Activated CD4-positive, alpha-beta T cell treated with anti-CD3 and anti-CD28 coated beads, Interleukin-2, amount 50 U/mL, for 24 hours (primary cell): ENCODE data around the gene TOR2A.

ENCODE experiments used
- DNase-seq, 2 donors: peaks; one replicate each; pipeline ENCODE4 v3.0.0-alpha.2; 2020; ENCODE audit warnings: low read depth in 1 of 2, low spot score in 1 of 2

TOR2A gene

DNA sequence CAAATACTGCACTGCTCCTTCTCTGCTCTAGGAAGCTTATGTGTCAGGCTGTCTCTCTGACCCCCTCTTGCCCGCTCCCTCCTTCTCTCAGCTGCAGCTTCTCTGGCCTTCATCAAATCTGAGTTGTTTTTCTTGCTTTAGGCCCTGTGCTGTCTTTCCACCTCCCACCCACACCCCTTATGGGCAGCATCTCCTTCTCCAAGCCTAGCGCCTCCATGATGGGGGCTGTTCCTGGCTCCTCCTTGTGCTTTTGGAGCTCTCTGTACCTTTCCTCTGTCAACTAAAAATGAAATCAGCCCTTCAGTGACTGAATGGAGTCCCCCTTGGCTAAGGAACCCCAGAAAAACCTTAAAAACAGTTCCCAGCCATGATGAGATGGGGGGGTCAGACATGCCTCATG lies 35.0 kb downstream of the TOR2A start:
- DNase-seq, result no peak

GRCh38 chr9:127698985-127699670 lies 36.0 kb downstream of the TOR2A start:
- peak; percentile 63 to 86 for DNase-seq

- no peak for DNase-seq
Measured at GRCh38 chr9:127698386-127698785, 36.7 kb downstream of the TOR2A start.

GRCh38 chr9:127697575-127697974 lies 37.5 kb downstream of the TOR2A start:
- DNase-seq, result no peak

GRCh38 chr9:127694890-127695720 lies 40.0 kb downstream of the TOR2A start:
- no peak for DNase-seq

- no peak for DNase-seq
Measured at GRCh38 chr9:127693697-127694096, 41.4 kb downstream of the TOR2A start.

DNA sequence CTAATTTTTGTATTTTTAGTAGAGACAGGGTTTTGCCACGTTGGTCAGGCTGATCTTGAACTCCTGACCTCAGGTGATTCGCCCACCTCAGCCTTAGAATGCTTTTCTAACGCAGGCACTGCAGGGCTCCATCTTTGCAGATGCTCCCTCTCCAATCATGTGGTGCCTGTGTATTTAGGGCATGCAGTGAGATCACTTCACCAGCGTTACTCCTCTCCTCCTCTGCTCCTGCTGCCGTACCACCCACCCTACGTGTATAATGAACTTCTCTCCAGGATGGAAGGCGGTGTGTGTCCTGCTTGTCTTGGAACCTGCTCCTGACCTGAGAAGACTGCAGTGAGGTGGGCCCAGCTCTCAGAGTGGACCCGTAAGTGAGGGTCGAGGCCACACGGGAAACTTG lies 42.0 kb downstream of the TOR2A start:
- DNase-seq, result no peak

- no peak for DNase-seq
Measured at GRCh38 chr9:127692071-127692470, 43.0 kb downstream of the TOR2A start.

DNA sequence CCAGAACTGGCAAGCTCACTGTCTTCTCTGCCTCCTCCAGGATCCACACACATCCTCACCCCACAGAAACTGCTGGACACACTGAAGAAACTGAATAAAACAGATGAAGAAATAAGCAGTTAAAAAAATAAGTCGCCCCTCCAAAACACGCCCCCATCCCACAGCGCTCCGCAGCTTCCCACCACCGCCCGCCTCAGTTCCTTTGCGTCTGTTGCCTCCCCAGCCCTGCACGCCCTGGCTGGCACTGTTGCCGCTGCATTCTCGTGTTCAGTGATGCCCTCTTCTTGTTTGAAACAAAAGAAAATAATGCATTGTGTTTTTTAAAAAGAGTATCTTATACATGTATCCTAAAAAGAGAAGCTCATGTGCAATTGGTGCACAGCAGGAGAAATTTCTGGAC lies 44.4 kb downstream of the TOR2A start:
- DNase-seq, result no peak

DNA sequence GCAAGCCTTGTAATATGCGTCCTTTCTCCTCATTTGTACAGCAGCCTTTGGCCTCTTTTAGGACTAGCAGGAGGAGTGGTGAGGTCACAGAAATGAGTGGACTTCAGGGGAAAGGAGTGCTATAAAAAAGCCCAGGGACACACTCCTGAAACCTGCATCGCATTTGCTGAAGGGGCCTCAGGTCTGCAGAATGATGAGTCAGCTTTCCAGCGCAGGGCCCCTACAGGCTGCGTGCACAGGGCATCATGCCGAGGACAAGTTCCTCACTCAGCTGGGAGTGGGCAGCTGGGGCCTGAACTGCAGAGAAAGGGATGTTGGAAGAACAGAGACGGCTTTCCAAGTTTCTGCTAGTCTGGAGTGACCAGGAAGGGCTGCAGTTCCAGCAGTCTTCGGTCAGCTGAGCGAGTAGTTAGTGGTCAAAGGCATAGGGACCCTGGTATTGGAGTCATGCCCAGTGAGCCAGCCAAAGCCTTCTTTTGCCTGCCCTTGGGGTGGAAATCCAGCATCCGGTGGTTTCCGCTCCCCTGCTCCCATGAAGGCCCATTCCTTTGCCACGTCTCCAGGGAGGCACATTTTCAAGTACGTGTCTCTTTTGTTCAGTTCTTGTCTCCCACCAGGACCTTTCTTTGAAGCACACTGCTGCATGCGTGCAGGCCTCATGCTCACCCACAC lies 45.6 kb downstream of the TOR2A start:
- no peak for DNase-seq

DNA sequence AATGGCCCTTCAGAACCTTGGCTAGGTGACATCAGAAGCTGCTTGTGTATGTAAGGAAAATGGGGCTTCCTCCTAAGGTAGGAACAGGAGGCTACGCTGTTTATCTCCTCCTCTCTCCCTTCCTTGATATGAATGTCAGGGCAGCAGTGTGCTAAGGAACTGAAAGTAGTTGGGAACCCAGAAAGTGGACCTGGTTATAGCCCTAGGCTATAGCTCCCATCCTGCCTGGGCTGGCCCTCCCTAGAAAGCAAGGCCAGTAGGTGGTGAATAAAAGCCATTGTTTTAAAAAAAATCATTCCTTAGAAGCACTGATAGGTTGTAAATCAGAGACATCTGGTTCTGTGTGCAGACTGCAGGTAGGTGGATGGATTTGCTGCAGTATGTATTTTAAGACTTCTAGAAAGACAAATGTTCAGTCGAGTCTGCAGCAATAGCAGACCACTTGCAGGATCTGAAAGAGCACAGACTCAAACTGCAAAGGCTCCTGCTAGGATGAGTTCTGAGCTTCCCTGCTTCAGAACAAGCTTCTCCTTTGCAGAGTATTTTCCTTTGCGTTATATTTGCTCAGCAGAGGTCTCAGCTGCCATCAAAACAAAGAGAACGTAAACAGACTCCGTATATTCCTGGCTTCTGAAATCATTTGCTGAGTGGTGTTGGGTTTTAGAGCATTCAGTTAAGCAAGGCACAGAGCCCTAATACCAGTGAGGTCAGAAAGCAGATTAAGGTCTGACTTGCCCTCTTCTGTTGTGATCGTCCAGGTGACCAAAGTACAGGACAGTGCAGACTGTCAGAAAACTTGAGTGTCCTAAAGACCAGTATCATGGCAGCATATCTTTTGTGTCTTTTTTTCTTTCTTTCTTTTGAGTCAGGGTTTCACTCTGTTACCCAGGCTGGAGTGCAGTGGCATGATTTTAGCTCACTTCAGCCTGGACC lies 48.4 kb downstream of the TOR2A start:
- DNase-seq, result no peak

- no peak for DNase-seq
Measured at GRCh38 chr9:127684576-127684975, 50.5 kb downstream of the TOR2A start.

- DNase-seq, result no peak
Measured at GRCh38 chr9:127683723-127684122, 51.4 kb downstream of the TOR2A start.

DNA sequence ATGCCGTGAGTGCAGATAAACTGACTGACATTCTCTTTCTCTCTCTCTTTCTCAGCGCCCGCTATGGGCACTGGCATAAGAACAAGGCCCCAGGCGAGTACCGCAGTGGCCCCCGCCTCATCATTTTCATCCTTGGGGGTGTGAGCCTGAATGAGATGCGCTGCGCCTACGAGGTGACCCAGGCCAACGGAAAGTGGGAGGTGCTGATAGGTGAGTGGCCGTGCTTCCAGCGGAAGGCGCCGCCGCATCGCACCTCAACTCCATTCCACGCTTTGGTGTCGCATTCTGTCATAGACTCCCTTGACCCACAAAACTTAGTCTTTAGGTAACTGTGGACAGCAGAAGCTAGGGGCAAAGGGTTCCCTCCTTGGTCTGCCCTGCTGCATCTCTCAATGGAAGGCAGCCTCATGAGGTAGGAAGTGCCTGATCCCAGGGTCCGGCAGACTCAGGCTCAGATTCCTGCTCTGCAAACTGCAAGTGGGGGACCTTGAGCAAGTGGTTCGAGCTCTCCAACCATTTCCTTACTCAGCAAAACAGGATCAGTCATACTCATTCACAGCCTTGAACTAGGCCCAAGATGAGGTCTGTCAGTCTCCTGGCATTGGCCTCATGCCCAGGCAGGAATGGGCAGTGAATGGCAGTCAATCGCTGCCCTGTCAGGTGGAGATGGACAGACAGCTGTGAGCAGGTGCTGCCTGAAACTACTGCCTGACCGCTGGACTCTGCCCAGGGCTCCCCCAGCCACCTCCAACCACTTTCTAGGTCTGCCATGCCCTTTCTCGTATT lies 52.5 kb downstream of the TOR2A start:
- DNase-seq, result no peak
